Activated T-cell treated with anti-CD3 and anti-CD28 coated beads, Interleukin-2, amount 50 U/mL, for 48 hours (primary cell): ENCODE results near the gene RASGRP2.

ENCODE experiments used
- DNase-seq, 2 experiments: peaks; one replicate each; pipeline ENCODE4 v3.0.0-alpha.2; 2020

RASGRP2 gene

GRCh38 chr11:64743591-64744543 is at the start of gene RASGRP2:
RASGRP2 (minus strand) TSS chr11:64744142; CDS start chr11:64742866, 1,276 bp downstream.
- peak; percentile 84 to 88 for DNase-seq

DNA sequence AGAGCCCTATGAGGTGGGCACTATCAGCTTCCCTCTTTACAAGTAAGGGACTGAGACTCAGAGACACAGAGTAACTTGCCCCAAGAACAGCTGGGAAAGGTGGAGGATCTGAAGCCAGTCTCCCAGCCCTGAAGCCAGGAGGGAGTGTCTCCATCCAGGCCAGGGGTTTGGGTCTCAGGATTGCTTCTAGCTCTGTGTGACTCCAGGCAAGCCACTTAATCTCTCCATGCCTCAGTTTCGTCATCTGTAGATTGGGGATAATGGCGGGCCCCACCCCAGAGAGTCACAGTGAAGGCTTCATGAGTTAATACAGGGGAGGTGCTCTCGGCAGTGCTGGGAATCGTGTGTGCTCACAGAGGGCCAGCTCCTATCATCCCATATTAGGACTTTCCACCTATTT is 48.5 kb upstream of the RASGRP2 start:
- DNase-seq, result no peak

GRCh38 chr11:64791781-64792291 is 47.9 kb upstream of the RASGRP2 start:
- DNase-seq, result no peak

- no peak for DNase-seq
Measured at GRCh38 chr11:64790205-64791095, 46.5 kb upstream of the RASGRP2 start.

GRCh38 chr11:64789331-64790204 is 45.6 kb upstream of the RASGRP2 start:
- DNase-seq, result no peak

- no peak for DNase-seq
Measured at GRCh38 chr11:64788321-64789215, 44.6 kb upstream of the RASGRP2 start.

- DNase-seq, result peak; percentile 74 to 76
Measured at GRCh38 chr11:64787526-64788320, 43.8 kb upstream of the RASGRP2 start.

DNA sequence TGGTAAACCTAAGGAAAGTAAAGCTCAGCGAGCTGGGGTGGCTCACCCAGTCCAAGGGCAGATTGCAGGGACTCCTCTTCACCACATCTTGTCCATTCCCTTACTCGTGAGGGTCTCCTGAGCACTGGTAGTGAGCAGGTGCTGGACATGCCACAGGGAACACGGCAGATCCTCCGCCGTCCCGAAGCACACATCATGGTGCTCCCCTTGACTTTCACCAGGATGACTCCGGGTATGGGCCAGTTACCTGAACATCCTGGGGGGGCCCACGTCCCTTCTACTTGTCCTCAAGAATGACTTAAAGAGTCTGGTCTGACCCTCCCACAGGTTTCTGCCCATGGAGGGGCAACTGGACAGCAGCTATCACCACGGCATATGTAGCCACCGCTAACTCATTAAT is 42.4 kb upstream of the RASGRP2 start:
- no peak for DNase-seq

GRCh38 chr11:64784813-64785581 is 41.1 kb upstream of the RASGRP2 start:
- DNase-seq, result no peak

DNA sequence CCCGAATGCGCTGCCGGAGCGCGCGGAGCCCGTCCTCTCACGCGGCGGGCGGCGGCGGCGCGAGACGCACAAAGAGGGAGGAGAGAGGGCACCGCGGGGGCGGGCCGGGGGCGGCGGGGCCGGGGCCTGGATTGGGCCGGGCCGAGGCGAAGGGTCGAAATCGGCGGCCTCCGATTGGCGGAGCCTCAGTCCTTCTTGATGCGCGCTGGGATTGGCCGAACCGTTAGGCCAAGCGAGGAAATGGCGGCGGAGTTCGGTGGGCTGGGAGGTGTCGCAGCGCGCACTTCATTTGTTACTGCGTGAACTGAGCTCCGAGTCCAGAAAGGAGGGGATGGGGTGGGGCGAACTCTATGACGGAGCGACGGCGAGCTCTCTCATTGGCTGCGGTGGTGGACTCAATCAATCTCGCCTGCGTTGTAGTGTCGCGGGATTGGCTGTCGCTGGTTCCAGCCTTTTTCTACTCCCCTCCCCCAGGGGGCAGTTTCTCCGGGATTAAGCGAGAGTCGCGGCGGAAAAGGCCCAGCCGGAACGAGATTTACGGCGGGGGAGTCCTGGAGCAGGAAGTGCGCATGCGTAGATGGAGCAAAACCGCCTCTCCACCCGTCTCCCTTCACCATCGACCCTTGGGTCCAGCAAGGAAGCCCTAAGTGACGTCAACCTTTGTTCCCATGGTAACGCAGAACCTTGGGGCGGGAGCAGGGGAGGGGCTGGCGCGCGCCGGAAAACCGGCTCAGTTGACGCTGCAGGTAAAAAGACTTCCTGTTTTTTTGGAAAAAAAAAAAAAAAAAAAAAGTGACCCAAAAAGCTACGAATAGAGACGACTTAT is 34.7 kb upstream of the RASGRP2 start, which contains the start of gene SF1:
Gene SF1 (minus strand): TSS at position 70 of the 826 bp plus-strand sequence. CDS start 150 bp downstream, outside the sequence.
- peak; percentile 99 for DNase-seq

GRCh38 chr11:64778223-64778472 is 34.2 kb upstream of the RASGRP2 start:
- no peak for DNase-seq

DNA sequence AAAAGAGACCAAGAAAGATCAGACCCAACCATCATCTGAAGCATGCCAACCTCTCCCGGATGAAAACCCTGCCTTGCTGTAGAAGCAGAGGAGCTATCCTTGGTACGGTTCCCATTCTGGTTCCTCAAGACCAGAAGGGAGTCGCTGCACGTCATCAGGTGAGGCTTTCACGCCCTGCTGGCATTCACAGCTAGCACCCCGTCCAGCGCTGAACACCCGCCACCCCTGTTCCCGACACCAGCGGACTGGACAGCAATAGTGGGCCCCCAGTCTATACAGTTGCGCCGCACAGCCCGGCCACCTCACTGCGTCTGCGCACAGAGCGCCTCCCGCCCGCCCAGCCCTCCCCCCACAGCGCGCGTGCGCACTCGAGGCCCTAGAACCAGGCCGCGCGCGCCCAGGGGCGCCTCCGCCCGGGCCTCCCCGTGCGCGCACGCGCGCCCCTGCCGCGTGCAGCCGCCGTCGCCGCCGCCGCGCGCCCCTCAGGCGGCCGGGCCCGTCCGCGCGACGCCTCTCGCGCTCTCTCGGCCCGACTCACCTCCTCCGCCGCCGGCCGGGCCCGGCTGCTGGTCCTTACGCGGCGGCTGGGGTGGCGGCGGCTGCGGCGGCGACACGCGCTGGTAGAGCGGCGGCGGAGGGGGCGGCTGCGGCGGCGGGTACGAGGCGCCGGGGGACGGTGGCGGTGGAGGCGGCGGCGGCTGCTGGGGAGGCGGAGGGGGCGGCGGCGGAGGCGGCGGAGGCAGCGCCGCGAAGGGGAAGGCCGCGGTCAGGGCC is 33.7 kb upstream of the RASGRP2 start:
- DNase-seq, result peak; percentile 83 to 86

GRCh38 chr11:64776875-64777274 is 32.9 kb upstream of the RASGRP2 start:
- no peak for DNase-seq

DNA sequence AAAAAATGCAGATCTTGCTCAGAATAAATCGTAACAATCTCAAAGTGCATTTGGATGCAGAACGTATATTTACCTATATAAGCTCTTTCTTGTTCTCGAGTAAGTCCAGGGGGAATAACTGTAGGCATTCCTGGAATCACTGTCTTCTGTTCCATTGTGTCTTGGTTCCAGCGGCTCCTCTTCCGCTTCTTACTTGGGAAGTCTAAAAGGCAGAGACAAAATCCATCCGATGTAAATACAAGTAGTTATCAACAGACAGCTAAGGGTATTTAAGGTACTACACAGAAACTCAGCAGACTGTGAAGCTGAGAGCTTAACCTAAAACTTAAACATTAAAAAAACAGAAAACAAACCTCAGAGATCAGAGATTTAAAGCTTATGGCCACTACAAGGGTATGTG is 32.5 kb upstream of the RASGRP2 start:
- no peak for DNase-seq

DNA sequence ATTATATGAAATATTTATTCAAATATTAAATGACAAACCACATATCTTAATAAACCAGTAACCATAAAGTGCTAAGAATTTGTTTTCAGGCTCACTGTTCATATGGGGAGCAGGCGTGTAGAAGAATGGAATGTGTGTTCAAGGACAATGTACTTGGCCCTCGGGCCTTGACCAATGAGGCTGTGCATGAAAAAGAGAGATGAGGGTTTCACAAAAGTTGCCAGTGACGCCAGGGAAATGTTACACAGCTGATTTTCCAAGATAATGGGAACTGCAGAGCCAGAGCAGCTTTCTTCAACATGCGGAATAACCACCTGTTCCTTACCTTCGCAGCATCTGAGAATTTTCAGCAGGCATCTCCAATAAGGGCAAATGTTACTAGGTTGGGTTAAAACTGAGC is 30.2 kb upstream of the RASGRP2 start:
- no peak for DNase-seq

DNA sequence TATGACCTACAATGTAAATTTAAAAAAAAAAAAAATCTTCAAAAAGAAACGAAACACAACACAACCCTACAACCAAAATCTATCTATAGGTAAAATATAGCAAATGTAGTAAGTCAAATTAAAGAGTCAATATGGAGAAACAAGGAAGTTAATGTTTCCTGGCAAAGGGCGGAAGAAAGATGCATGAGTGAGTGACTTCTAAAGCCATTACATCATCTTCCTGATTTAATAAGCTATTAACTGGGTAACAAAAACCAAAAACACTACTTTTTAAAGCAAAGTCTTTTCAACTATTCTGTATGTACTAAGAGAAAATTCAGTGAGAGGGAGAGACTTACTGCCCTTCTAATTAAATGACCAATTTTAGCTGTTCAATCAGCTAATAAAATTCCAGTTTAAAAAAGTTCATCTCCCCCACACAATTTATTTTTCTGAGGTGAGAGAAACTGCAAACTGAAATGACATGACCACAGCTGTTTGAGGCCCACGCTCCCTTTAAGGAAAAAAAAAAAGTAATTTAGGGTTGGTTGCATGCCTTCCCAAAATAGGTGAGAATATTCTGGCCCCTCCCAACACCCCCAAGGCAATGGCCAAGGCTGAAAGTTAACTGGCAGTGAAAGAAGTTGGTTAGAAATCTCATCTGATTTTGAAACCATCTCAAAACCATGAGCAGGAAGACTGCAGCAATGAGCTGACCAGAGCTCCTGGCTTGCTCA is 28.5 kb upstream of the RASGRP2 start:
- no peak for DNase-seq

GRCh38 chr11:64771861-64772260 is 27.9 kb upstream of the RASGRP2 start:
- no peak for DNase-seq
